Stimulated activated CD8-positive, alpha-beta memory T cell treated with anti-CD3 and anti-CD28 coated beads, Interleukin-2, amount 100 ng/mL, for 48 hours (primary cell): ENCODE measurements around the gene SLC6A19.

Experiments used
- DNase-seq, 2 donors: peaks; one replicate each; pipeline ENCODE4 v3.0.0-alpha.2; 2020; ENCODE audit warnings: low read depth in 2 of 2

The SLC6A19 gene

GRCh38 chr5:1244255-1244654 is 42.9 kb downstream of the SLC6A19 start:
- no peak for DNase-seq

DNA sequence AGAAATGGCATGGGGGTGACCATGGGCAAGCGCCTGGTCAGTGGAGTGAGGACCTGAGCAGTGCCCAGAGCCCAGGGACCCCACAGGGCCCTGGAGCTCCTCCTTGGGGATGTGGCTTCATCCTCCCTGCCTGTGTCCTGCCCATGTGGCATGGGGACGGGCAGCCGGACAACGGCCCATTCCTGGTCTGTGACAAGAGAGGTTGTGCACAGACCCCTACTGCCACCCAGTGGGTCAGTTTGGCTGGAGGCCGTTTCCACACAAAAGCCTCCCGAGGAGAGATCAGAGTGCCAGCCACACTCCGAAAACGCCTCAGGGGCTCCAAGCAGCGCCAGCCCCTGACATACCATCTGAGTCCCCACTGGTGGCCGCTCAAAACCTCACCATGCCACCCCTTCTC is 43.6 kb downstream of the SLC6A19 start:
- DNase-seq, result no peak

DNA sequence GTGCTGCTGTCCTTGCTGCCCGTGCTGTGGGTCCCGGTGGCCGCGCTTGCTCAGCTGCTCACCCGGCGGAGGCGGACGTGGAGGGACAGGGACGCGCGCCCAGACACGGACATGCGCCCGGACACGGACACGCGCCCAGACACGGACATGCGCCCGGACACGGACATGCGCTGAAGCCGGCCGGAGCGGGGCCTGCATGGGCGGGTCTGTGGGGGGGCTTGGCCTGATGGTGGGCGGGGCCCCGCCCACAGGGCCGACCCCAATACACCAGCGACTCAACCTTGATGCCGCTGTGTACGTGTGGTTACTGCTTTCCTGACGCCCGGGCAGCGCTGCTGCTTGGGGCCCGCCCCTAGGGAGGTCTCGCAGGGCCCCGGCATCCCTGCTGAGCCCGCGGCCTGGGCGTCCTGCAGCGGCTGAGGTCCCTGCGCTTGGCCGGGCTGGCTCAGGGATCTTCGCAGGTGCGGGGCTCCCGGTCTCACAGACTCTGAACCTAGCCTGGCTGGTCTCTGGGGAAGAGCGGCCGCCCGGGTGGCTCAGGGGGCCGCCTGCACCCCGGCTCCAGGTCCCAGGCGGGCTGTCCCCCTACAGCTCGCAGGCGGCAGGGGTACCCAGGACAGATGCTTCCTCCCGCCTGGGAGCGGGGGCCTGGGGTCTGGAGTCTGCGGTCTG is 44.6 kb downstream of the SLC6A19 start:
- DNase-seq, result no peak

DNA sequence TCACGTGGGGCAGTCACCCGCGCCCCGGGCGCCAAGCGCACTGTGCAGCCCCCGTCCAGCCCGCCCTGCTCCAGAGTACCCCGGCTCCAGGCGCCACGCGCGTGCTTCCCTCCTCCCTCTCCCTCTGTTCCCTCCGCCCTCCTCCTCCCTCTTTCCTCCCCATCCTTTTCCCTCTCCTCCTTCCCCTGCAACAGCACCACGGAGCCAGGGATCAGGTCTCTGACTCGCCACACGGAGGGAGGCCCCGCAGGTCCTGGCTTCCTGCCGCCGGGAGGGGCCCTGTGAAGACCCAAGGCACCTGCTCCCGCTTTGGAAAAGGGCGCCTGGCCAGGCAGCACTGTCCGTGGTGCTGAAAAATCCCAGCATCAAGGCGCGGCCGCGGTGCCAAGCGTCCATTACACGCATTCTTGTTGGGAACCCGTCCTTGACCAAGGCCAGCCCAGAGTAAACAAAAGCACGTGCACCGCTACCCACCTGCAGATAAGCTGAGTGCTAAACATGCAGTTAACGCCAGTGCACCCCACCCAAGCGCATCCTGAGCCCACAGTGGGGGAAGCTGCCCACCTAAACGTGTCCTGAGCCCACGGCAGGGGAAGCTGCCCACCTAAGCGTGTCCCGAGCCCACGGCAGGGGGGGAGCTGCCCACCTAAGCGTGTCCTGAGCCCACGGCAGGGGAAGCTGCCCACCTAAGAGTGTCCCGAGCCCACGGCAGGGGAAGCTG is 45.5 kb downstream of the SLC6A19 start:
- DNase-seq, result no peak

DNA sequence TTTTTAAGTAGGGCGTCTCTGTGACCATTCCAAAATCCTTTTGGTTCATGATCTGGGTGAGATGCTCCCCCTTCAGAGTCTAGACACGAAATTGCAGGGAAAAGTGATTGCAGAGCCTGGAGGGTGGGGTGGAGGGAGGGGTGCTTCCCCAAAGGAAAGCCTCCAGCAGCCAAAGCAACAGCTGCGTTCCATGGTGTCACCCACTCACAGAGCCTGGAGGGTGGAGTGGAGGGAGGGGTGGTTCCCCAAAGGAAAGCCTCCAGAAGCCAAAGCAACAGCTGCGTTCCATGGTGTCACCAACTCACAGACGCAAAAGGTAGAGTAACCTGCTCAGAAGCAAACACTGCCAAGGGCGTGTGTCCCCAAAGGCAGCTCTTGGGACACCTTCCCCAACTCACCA is 46.4 kb downstream of the SLC6A19 start:
- no peak for DNase-seq

DNA sequence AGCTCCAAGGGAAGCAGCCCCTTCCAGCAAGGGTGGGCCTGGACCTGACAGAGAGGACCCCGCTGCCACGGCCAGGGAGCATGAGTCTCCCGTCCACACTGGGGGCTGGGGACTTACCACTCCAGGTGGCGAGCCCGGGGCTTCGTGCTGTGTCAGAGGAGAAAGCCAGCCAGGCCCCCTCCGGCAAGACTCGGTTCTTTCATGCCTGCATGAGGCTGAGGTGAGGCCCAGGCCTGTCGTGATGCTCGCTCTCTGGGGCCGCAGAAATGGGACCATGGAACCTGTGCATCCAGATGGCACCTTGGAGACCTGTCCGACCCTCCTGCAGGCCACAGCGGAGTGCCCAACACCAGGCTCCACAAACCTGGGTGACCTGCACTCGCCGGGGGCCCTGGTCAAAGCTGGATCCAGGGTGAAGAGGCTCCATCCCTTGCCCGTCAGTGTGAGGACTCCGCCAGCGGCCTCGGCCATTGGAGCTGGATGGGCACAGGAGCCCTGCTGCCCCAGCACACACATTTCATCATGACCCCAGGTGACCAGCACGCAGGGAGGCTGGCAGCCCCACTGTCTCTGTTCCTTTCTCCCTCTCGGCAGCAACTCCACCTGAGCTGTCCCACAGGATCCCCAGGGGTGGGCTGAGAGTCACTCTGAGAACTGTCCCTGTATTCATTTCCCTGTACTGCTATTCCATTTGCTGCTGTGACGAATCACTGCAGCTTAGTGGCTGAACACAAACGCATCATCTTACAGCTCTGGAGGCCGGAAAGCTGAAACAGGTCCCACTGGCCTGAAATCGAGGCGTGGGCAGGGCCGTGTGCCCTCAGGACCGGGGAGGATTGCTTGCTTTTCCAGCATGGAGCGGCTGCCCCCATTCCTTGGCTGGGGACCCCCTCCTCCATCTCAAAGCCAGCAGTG is 48.2 kb downstream of the SLC6A19 start:
- no peak for DNase-seq

DNA sequence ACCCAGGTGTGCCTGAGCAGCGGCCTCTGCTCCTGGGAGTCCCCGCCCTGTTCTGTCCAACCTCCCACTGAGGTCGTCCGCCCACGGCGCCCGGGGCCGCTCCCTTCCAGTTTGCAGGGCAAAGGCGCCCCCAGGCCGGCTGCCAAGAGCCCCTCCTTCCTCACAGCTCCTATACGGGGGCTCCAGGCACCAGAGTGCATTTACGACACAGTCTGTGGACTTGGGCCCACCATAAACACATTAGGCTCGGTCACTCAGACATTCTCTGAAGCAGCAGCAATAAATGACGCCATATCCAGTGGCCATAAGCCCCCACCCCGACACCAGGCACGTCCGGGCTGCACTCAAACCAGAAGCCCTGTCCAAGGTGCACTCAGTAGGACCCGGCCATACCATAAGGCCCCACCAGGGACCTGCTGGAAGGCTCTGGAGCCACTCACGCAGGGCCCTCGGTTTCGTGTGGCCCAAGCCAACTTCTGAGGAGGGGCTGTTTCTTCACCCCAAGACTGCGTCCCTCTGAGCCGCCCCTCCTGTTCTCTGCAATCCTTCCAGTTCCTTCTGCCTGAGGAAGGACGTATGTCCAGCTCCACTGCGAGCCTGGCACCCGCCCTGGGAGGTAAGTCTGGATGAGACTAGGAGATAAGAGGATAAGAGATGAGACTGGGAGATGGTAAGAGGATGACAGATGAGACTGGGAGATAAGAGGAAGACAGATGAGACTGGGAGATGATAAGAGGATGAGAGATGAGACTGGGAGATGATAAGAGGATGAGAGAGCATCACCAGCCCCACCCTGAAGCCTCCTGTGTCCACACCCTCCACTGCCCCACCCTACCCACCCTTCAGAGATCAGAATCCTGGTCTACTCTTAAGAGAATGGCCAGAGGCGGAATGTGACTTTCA is 50.5 kb downstream of the SLC6A19 start:
- no peak for DNase-seq

- DNase-seq, result no peak
Measured at GRCh38 chr5:1252681-1253080, 51.3 kb downstream of the SLC6A19 start.

DNA sequence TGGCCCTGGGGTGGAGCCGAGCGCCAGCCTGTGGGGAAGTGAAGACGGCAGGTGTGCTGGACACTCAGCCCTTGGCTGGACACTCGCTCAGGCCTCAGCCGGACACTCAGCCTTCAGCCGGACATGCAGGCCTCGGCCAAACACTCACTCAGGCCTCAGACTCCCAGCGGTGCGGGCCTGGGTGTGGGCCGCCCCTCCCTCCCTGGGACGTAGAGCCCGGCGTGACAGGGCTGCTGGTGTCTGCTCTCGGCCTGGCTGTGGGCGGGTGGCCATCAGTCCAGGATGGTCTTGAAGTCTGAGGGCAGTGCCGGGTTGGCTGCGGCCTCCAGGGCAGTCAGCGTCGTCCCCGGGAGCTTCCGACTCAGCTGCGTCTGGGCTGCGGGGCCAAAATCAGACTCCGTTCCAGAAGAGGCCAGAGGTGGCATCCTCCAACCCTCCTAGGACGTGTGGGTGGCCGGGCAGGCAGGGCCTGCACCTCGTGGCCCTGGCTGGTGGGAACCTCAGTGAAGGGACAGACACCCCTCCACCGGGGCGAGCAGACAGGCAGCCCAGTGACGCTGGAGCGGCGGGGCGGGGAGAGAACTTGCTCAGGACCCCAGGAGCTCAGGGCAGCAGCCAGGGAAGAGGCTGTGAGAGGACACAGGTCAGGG is 52.2 kb downstream of the SLC6A19 start:
- no peak for DNase-seq

DNA sequence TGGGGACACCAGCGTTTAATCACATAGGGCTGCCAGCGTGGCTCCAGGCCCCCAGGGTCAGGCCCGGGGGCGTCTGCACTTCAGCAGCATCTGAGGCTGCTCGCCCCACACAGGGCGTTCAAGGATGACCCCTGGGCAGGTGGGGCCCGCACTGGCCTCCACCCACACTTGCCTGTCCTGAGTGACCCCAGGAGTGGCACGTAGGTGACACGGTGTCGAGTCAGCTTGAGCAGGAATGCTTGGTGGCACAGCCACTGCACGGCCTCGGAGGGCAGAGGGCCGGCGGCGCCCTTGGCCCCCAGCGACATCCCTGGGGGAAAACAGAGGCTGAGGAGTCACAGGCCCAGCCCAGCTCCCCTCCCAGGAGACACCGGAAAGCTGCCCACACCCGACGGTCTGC is 52.8 kb downstream of the SLC6A19 start:
- no peak for DNase-seq

- no peak for DNase-seq
Measured at GRCh38 chr5:1255081-1255561, 53.7 kb downstream of the SLC6A19 start.

DNA sequence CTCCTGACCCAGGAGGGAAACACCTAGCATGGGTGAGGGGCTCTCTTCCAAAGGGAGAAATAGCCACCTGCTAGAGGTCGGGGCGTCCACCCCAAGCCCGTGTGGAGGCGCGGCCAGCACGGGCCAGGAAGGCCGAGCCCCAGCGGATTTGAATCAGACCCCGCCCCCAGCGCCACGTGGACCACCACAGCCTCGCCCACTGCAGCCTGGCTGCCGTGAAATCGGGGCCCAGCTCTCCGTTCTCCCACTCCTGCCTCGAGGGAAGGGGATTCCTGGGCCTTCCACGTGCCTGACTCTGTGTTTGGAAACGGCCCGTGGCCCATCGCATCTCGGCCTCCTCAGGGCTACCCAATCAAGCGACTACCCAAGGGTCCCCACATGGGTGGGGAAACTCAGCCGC is 55.4 kb downstream of the SLC6A19 start:
- no peak for DNase-seq

GRCh38 chr5:1257363-1257762 is 56.0 kb downstream of the SLC6A19 start:
- DNase-seq, result no peak

GRCh38 chr5:1257841-1258240 is 56.4 kb downstream of the SLC6A19 start:
- no peak for DNase-seq

DNA sequence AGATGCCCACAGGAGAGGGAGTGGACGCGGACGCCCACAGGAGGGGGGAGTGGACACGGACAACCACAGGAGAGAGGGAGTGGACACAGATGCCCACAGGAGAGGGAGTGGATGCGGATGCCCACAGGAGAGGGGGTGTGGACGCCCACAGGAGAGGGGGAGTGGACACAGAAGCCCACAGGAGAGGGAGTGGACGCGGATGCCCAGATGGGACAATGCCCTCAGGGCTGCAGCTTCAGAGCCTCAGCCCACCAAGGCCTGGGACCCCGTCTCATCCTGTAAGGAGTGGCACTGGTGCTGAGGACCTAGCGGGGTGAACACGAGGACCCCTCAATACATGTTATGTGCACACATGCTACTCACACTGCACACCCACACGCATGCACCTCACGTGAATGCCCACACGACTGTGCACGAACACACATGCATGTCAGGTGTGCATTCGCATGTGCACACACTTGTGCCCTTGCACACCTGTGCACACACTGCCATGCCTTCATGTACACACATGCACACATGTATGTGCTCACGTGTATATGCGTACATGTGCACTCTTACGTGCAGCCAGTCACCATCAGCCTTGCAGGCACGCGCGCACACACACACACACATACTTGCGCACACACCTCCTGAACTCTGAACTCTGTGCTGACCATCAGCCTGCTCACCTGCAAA is 58.5 kb downstream of the SLC6A19 start:
- DNase-seq, result no peak

GRCh38 chr5:1261643-1262042 is 60.2 kb downstream of the SLC6A19 start:
- no peak for DNase-seq

GRCh38 chr5:1262381-1262780 is 61.0 kb downstream of the SLC6A19 start:
- DNase-seq, result no peak

- DNase-seq, result no peak
Measured at GRCh38 chr5:1264211-1264610, 62.8 kb downstream of the SLC6A19 start.

DNA sequence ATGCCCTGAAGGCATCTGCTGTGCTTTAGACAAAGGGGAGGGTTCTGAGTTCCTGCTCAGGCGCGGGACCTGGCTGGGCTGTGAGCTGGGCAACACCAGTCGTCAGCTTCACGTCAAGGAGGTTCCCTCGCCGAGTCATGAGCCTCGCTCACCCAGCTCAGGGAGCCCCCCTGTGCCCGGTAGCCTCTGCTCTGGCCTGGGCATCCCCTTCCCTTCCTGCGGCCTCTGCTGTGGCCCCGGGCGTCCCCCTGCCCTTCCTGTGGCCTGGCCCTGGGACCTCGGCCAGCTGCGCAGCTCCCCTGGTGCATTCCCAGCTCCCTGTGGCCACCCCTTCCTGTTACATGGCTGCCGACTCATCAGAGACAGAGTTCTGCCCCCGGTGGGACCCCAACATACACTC is 63.6 kb downstream of the SLC6A19 start:
- no peak for DNase-seq
